Measurements from ENCODE around the gene PDE1C.

Gene PDE1C

GRCh38 chr7:32042900-32043299 lies 27.3 kb downstream of the PDE1C start:
- Histone ChIP-seq H3K27me3 (replicated peaks; ENCODE audit: control insufficient read depth, insufficient read depth, low read length) (no peaks in the 10 kb centered on the region), H3K4me1 (ENCODE audit: control insufficient read depth, insufficient read depth, low read length) (no peaks in the 10 kb centered on the region), H3K4me3 (ENCODE audit: low read length) (no peak overlapping the region), H3K9ac (ENCODE audit: low read length) (no peak overlapping the region), H3K9me3 (ENCODE audit: control insufficient read depth, low read length) (no peaks in the 10 kb centered on the region), H3K36me3 (ENCODE audit: control insufficient read depth, insufficient read depth, low read length, severe bottlenecking) (peaks cover 6% of the 10 kb centered on the region)
- no peak for DNase-seq (ENCODE audit: low read depth)

GRCh38 chr7:32039000-32039756 lies 31.0 kb downstream of the PDE1C start:
- no peak overlapping the region for H3K9ac ChIP-seq (ENCODE audit: low read length)
- no peaks in the 10 kb centered on the region for H3K36me3 ChIP-seq (ENCODE audit: control insufficient read depth, insufficient read depth, low read length, severe bottlenecking)
- DNase-seq (ENCODE audit: low read depth): no peak
- no peak overlapping the region for H3K4me3 ChIP-seq (ENCODE audit: low read length)
- H3K27me3 ChIP-seq (replicated peaks; ENCODE audit: control insufficient read depth, insufficient read depth, low read length): no peaks in the 10 kb centered on the region
- no peaks in the 10 kb centered on the region for H3K9me3 ChIP-seq (ENCODE audit: control insufficient read depth, low read length)
- peaks cover 11% of the 10 kb centered on the region for H3K4me1 ChIP-seq (ENCODE audit: control insufficient read depth, insufficient read depth, low read length)

GRCh38 chr7:32037650-32038198 lies 32.5 kb downstream of the PDE1C start:
- H3K9ac ChIP-seq (ENCODE audit: low read length): no peak overlapping the region
- no peaks in the 10 kb centered on the region for H3K27me3 ChIP-seq (replicated peaks; ENCODE audit: control insufficient read depth, insufficient read depth, low read length)
- H3K4me3 ChIP-seq (ENCODE audit: low read length): no peak overlapping the region
- DNase-seq (ENCODE audit: low read depth): no peak
- H3K9me3 ChIP-seq (ENCODE audit: control insufficient read depth, low read length): no peaks in the 10 kb centered on the region
- no peaks in the 10 kb centered on the region for H3K36me3 ChIP-seq (ENCODE audit: control insufficient read depth, insufficient read depth, low read length, severe bottlenecking)
- peaks cover 11% of the 10 kb centered on the region for H3K4me1 ChIP-seq (ENCODE audit: control insufficient read depth, insufficient read depth, low read length)

GRCh38 chr7:32036557-32036956 lies 33.6 kb downstream of the PDE1C start:
- no peak overlapping the region for H3K4me3 ChIP-seq (ENCODE audit: low read length)

GRCh38 chr7:32034052-32034451 lies 36.2 kb downstream of the PDE1C start:
- H3K9ac ChIP-seq (ENCODE audit: low read length): no peak overlapping the region
- peaks cover 24% of the 10 kb centered on the region for H3K4me1 ChIP-seq (ENCODE audit: control insufficient read depth, insufficient read depth, low read length)
- H3K36me3 ChIP-seq (ENCODE audit: control insufficient read depth, insufficient read depth, low read length, severe bottlenecking): no peaks in the 10 kb centered on the region
- no peaks in the 10 kb centered on the region for H3K27me3 ChIP-seq (replicated peaks; ENCODE audit: control insufficient read depth, insufficient read depth, low read length)
- no peak for DNase-seq (ENCODE audit: low read depth)
- H3K4me3 ChIP-seq (ENCODE audit: low read length): no peak overlapping the region
- H3K9me3 ChIP-seq (ENCODE audit: control insufficient read depth, low read length): no peaks in the 10 kb centered on the region

More at GRCh38 chr7:32036557-32036956, 33.6 kb downstream of the PDE1C start:
- Histone ChIP-seq H3K36me3 (ENCODE audit: control insufficient read depth, insufficient read depth, low read length, severe bottlenecking) (no peaks in the 10 kb centered on the region), H3K9me3 (ENCODE audit: control insufficient read depth, low read length) (no peaks in the 10 kb centered on the region), H3K4me1 (ENCODE audit: control insufficient read depth, insufficient read depth, low read length) (peaks cover 11% of the 10 kb centered on the region), H3K9ac (ENCODE audit: low read length) (no peak overlapping the region), H3K27me3 (replicated peaks; ENCODE audit: control insufficient read depth, insufficient read depth, low read length) (no peaks in the 10 kb centered on the region)
- DNase-seq (ENCODE audit: low read depth): peak; percentile 56

- Histone ChIP-seq H3K27me3 (replicated peaks; ENCODE audit: control insufficient read depth, insufficient read depth, low read length) (no peaks in the 10 kb centered on the region), H3K4me1 (ENCODE audit: control insufficient read depth, insufficient read depth, low read length) (peaks cover 24% of the 10 kb centered on the region), H3K36me3 (ENCODE audit: control insufficient read depth, insufficient read depth, low read length, severe bottlenecking) (no peaks in the 10 kb centered on the region), H3K4me3 (ENCODE audit: low read length) (no peak overlapping the region), H3K9me3 (ENCODE audit: control insufficient read depth, low read length) (no peaks in the 10 kb centered on the region), H3K9ac (ENCODE audit: low read length) (no peak overlapping the region)
- DNase-seq (ENCODE audit: low read depth): no peak
These were observed 37.2 kb downstream of the PDE1C start for GRCh38 chr7:32033006-32033405.

GRCh38 chr7:32032211-32032610 lies 38.0 kb downstream of the PDE1C start:
- Histone ChIP-seq H3K9me3 (ENCODE audit: control insufficient read depth, low read length) (no peaks in the 10 kb centered on the region), H3K36me3 (ENCODE audit: control insufficient read depth, insufficient read depth, low read length, severe bottlenecking) (no peaks in the 10 kb centered on the region), H3K9ac (ENCODE audit: low read length) (no peak overlapping the region), H3K4me1 (ENCODE audit: control insufficient read depth, insufficient read depth, low read length) (peaks cover 24% of the 10 kb centered on the region), H3K4me3 (ENCODE audit: low read length) (no peak overlapping the region), H3K27me3 (replicated peaks; ENCODE audit: control insufficient read depth, insufficient read depth, low read length) (no peaks in the 10 kb centered on the region)
- DNase-seq (ENCODE audit: low read depth): no peak

GRCh38 chr7:32030904-32031692 lies 39.1 kb downstream of the PDE1C start:
- Histone ChIP-seq H3K27me3 (replicated peaks; ENCODE audit: control insufficient read depth, insufficient read depth, low read length) (no peaks in the 10 kb centered on the region), H3K4me1 (ENCODE audit: control insufficient read depth, insufficient read depth, low read length) (peaks cover 18% of the 10 kb centered on the region), H3K36me3 (ENCODE audit: control insufficient read depth, insufficient read depth, low read length, severe bottlenecking) (no peaks in the 10 kb centered on the region), H3K9ac (ENCODE audit: low read length) (no peak overlapping the region), H3K9me3 (ENCODE audit: control insufficient read depth, low read length) (no peaks in the 10 kb centered on the region), H3K4me3 (ENCODE audit: low read length) (no peak overlapping the region)
- DNase-seq (ENCODE audit: low read depth): no peak

- H3K4me1 ChIP-seq (ENCODE audit: control insufficient read depth, insufficient read depth, low read length): peaks cover 21% of the 10 kb centered on the region
- H3K9me3 ChIP-seq (ENCODE audit: control insufficient read depth, low read length): no peaks in the 10 kb centered on the region
- H3K27me3 ChIP-seq (replicated peaks; ENCODE audit: control insufficient read depth, insufficient read depth, low read length): no peaks in the 10 kb centered on the region
- DNase-seq (ENCODE audit: low read depth): no peak
- no peak overlapping the region for H3K9ac ChIP-seq (ENCODE audit: low read length)
- no peaks in the 10 kb centered on the region for H3K36me3 ChIP-seq (ENCODE audit: control insufficient read depth, insufficient read depth, low read length, severe bottlenecking)
- no peak overlapping the region for H3K4me3 ChIP-seq (ENCODE audit: low read length)
These were observed 44.2 kb downstream of the PDE1C start for GRCh38 chr7:32026083-32026425.

- no peak for DNase-seq (ENCODE audit: low read depth)
- H3K4me1 ChIP-seq (ENCODE audit: control insufficient read depth, insufficient read depth, low read length): peaks cover 21% of the 10 kb centered on the region
- H3K9me3 ChIP-seq (ENCODE audit: control insufficient read depth, low read length): no peaks in the 10 kb centered on the region
- H3K4me3 ChIP-seq (ENCODE audit: low read length): no peak overlapping the region
- no peaks in the 10 kb centered on the region for H3K27me3 ChIP-seq (replicated peaks; ENCODE audit: control insufficient read depth, insufficient read depth, low read length)
- H3K36me3 ChIP-seq (ENCODE audit: control insufficient read depth, insufficient read depth, low read length, severe bottlenecking): no peaks in the 10 kb centered on the region
- no peak overlapping the region for H3K9ac ChIP-seq (ENCODE audit: low read length)
These were observed 44.7 kb downstream of the PDE1C start for GRCh38 chr7:32025381-32026082.

GRCh38 chr7:32023376-32023775 lies 46.8 kb downstream of the PDE1C start:
- DNase-seq (ENCODE audit: low read depth): peak; percentile 20
- no peaks in the 10 kb centered on the region for H3K36me3 ChIP-seq (ENCODE audit: control insufficient read depth, insufficient read depth, low read length, severe bottlenecking)
- no peaks in the 10 kb centered on the region for H3K27me3 ChIP-seq (replicated peaks; ENCODE audit: control insufficient read depth, insufficient read depth, low read length)
- H3K9me3 ChIP-seq (ENCODE audit: control insufficient read depth, low read length): no peaks in the 10 kb centered on the region
- no peak overlapping the region for H3K4me3 ChIP-seq (ENCODE audit: low read length)
- peaks cover 36% of the 10 kb centered on the region for H3K4me1 ChIP-seq (ENCODE audit: control insufficient read depth, insufficient read depth, low read length)
- H3K9ac ChIP-seq (ENCODE audit: low read length): no peak overlapping the region

Data from adipocyte (in vitro differentiated cells).